Endodermal cell (in vitro differentiated cells): ENCODE results near the gene SPOPL. TPM values are rescaled to one million over a fixed set of nuclear protein-coding genes. Genes with fewer than 3 reads are reported as not detected.

Experiments used
- DNase-seq: peaks from one replicate; pipeline ENCODE4 v3.0.0-alpha.2; 2017
- H3K27ac ChIP-seq: 2 replicates; pipeline ENCODE4 v1.5.1; 2013; ENCODE audit warnings: mild to moderate bottlenecking, low read depth, low read length, moderate library complexity
- H3K27me3 ChIP-seq: 2 replicates; pipeline ENCODE4 v1.6.1; 2013; ENCODE audit warnings: mild to moderate bottlenecking, low read length, moderate library complexity; ENCODE audit not compliant: insufficient read depth, control insufficient read depth, poor library complexity, severe bottlenecking
- H3K36me3 ChIP-seq: 2 replicates; pipeline ENCODE4 v1.7.0; 2013; ENCODE audit warnings: mild to moderate bottlenecking, low read length, moderate library complexity; ENCODE audit not compliant: control insufficient read depth, insufficient read depth
- H3K4me1 ChIP-seq: one replicate; pipeline ENCODE4 v1.7.0; 2013; ENCODE audit warnings: low read length; ENCODE audit not compliant: control insufficient read depth, insufficient read depth
- H3K4me3 ChIP-seq: 2 replicates; pipeline ENCODE4 v1.5.1; 2013; ENCODE audit warnings: mild to moderate bottlenecking, low read length, moderate library complexity
- H3K9ac ChIP-seq: 2 replicates; pipeline ENCODE4 v1.6.1; 2013; ENCODE audit warnings: mild to moderate bottlenecking, low read length, moderate library complexity; ENCODE audit not compliant: poor library complexity, severe bottlenecking; ENCODE audit errors: extremely low read depth
- H3K9me3 ChIP-seq: 2 replicates; pipeline ENCODE4 v1.6.1; 2013; ENCODE audit warnings: mild to moderate bottlenecking, low read length, moderate library complexity; ENCODE audit not compliant: control insufficient read depth
- H3K27ac Mint-ChIP-seq: 2 replicates; pipeline ENCODE4 v1.8.0; 2020; ENCODE audit warnings: mixed read lengths
- H3K27me3 Mint-ChIP-seq: 2 replicates; pipeline ENCODE4 v1.8.0; 2021; ENCODE audit warnings: mild to moderate bottlenecking, mixed read lengths; ENCODE audit not compliant: insufficient read depth
- H3K36me3 Mint-ChIP-seq: 2 replicates; pipeline ENCODE4 v1.8.0; 2020; ENCODE audit warnings: low read depth, mixed read lengths
- H3K4me1 Mint-ChIP-seq: 2 replicates; pipeline ENCODE4 v1.8.0; 2020; ENCODE audit warnings: mixed read lengths
- H3K4me3 Mint-ChIP-seq: 2 replicates; pipeline ENCODE4 v1.8.0; 2020; ENCODE audit warnings: mild to moderate bottlenecking, moderate library complexity, mixed read lengths
- H3K9me3 Mint-ChIP-seq: 2 replicates; pipeline ENCODE4 v1.8.0; 2020; ENCODE audit warnings: mild to moderate bottlenecking, mixed read lengths
- WGBS, 2 experiments: methylation state at CpG; one replicate each; pipeline versions ENCODE4 v1.1.5 to v1.1.7; 2013; ENCODE audit warnings: missing lambda C conversion rate in 2 of 2, mixed read lengths in 1 of 2; ENCODE audit not compliant: insufficient coverage in 1 of 2, insufficient read length in 1 of 2; 5-methylcytosine and 5-hydroxymethylcytosine counted together
- total RNA-seq, 2 donors: library from RNA; stranded (reverse); fragmentation: NEBNext Ultra II Directional in 1 of 2; extraction: Animal tissue kit (Norgen Biotek cat#: 25700) in 1 of 2; gene quantifications; 2 replicates in 1 of 2; 3 replicates in 1 of 2; pipeline ENCODE4 v1.2.1, GENCODE V29; 2021
- TF ChIP-seq, protein P1 (sequence below): fragments of 200-600 bp; sonication (generic); conservative IDR thresholded peaks from 2 replicates; pipeline ENCODE4 v1.5.0; 2021; ENCODE audit warnings: antibody characterized with exemption, mild to moderate bottlenecking

Gene SPOPL
- total RNA-seq, 2 donors from 2014 or later = 17.4 to 26.9 TPM

- Mint-ChIP-seq H3K9me3 (no peaks in the 10 kb centered on the region), H3K36me3 (no peaks in the 10 kb centered on the region), H3K27ac (no peak overlapping the region), H3K27me3 (no peaks in the 10 kb centered on the region), H3K4me3 (peak overlapping the region; percentile 87), H3K4me1 (peaks cover 36% of the 10 kb centered on the region)
- no peak for DNase-seq
- Histone ChIP-seq H3K36me3 (no peaks in the 10 kb centered on the region), H3K4me3 (peak overlapping the region; percentile 95), H3K27me3 (no peaks in the 10 kb centered on the region), H3K4me1 (no peaks in the 10 kb centered on the region), H3K27ac (no peak overlapping the region), H3K9me3 (no peaks in the 10 kb centered on the region), H3K9ac (no peak overlapping the region)
- 79 to 85% methylated on average over 2 to 3 of the region's 3 CpGs for WGBS, 2 experiments
- TF ChIP-seq, protein P1, sequence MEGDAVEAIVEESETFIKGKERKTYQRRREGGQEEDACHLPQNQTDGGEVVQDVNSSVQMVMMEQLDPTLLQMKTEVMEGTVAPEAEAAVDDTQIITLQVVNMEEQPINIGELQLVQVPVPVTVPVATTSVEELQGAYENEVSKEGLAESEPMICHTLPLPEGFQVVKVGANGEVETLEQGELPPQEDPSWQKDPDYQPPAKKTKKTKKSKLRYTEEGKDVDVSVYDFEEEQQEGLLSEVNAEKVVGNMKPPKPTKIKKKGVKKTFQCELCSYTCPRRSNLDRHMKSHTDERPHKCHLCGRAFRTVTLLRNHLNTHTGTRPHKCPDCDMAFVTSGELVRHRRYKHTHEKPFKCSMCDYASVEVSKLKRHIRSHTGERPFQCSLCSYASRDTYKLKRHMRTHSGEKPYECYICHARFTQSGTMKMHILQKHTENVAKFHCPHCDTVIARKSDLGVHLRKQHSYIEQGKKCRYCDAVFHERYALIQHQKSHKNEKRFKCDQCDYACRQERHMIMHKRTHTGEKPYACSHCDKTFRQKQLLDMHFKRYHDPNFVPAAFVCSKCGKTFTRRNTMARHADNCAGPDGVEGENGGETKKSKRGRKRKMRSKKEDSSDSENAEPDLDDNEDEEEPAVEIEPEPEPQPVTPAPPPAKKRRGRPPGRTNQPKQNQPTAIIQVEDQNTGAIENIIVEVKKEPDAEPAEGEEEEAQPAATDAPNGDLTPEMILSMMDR = no peak
These were observed 2.1 kb downstream of the SPOPL start for GRCh38 chr2:138503652-138504051.

- Histone ChIP-seq H3K9ac (no peak overlapping the region), H3K9me3 (no peaks in the 10 kb centered on the region), H3K27ac (no peak overlapping the region), H3K36me3 (no peaks in the 10 kb centered on the region), H3K4me3 (peak overlapping the region; percentile 95), H3K4me1 (no peaks in the 10 kb centered on the region), H3K27me3 (no peaks in the 10 kb centered on the region)
- Mint-ChIP-seq H3K27ac (no peak overlapping the region), H3K4me1 (peaks cover 36% of the 10 kb centered on the region), H3K4me3 (peak overlapping the region; percentile 87), H3K27me3 (no peaks in the 10 kb centered on the region), H3K36me3 (no peaks in the 10 kb centered on the region), H3K9me3 (no peaks in the 10 kb centered on the region)
- no peak for DNase-seq
- TF ChIP-seq, protein P1 = no peak
These were observed 2.5 kb downstream of the SPOPL start for GRCh38 chr2:138504092-138504491.

GRCh38 chr2:138504546-138505235, 3.1 kb downstream of the SPOPL start:
- Mint-ChIP-seq H3K27ac (no peak overlapping the region), H3K9me3 (no peaks in the 10 kb centered on the region), H3K4me1 (peaks cover 36% of the 10 kb centered on the region), H3K4me3 (peak overlapping the region; percentile 87), H3K36me3 (no peaks in the 10 kb centered on the region), H3K27me3 (no peaks in the 10 kb centered on the region)
- Histone ChIP-seq H3K9ac (no peak overlapping the region), H3K27me3 (no peaks in the 10 kb centered on the region), H3K4me3 (peak overlapping the region; percentile 95), H3K4me1 (no peaks in the 10 kb centered on the region), H3K9me3 (no peaks in the 10 kb centered on the region), H3K27ac (no peak overlapping the region), H3K36me3 (peaks cover 2% of the 10 kb centered on the region)
- WGBS, 2 experiments = 95 to 100% methylated on average over 2 of the region's 2 CpGs
- no peak for DNase-seq
- TF ChIP-seq, protein P1 = no peak
